IPS-18c (cell line): ENCODE data around the gene OXNAD1.

Experiments used
- H3K4me3 ChIP-seq: 2 replicates; pipeline ENCODE4 v1.7.0; 2013; ENCODE audit warnings: low read depth, mild to moderate bottlenecking, low read length, moderate library complexity; ENCODE audit not compliant: insufficient read depth
- H3K9me3 ChIP-seq: one replicate; pipeline ENCODE4 v1.6.1; 2013; ENCODE audit warnings: mild to moderate bottlenecking, low read length, moderate library complexity; ENCODE audit not compliant: control insufficient read depth, insufficient read depth

Gene OXNAD1

DNA sequence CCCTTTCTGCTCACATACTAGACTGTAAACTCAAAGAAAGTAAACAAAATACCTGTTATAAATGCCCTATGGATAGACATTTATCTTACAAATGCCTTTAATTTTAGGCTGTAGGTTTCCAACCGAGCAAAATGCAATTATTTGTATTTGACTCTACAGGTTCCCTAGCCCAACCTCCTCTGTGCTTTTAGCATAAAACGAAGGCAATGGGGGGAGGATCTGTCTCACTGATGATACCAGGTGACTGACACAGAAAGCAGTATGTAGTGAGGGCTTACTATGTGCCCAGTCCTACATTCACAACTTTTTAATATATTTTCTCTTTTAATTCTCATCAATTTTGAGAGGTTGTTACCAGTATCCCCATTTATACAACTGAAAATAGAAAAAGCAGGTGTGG, 87.4 kb downstream of the OXNAD1 start:
- no peak overlapping the region for H3K4me3 ChIP-seq
- H3K9me3 ChIP-seq = no peaks in the 10 kb centered on the region

DNA sequence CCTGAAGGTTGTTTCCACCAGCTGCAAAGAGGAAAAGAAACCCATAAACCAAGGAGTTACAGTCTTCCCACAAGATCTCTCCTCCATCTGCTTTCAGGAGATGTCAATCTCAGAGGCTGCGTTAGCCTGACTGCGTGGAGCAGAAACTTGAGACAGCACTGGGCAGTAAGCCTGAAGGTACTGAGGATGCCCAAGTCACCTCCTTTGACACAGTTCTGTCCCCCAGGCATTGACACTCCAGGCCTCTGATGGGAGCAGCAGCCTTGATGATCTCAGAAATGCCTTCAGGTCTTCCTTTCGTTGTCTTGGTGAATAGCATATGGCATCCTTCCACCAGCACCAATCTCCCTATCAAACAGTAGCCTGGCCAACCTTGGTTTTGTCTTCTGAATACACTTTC, 89.3 kb downstream of the OXNAD1 start:
- Histone ChIP-seq H3K4me3 (no peak overlapping the region), H3K9me3 (no peaks in the 10 kb centered on the region)
